Measurements from ENCODE around the gene MRPL52. TPM values are rescaled to one million over a fixed set of nuclear protein-coding genes. Genes with fewer than 3 reads are reported as not detected.
"Not testable (repeated sequence)": the region's sequence is repeated elsewhere in the genome, so short reads cannot be mapped to it uniquely, and the experiment has no call there.

Gene MRPL52
- total RNA-seq: 100 to 1,000 TPM; 247 to 250 (median 249) TPM

- H3K36me3 Mint-ChIP-seq (ENCODE audit: insufficient read depth): peaks cover 11% of the 10 kb centered on the region
- DNase-seq (peak; percentile 86), ATAC-seq (peak; percentile 97)
- H3K4me1 Mint-ChIP-seq (ENCODE audit: low read depth): peaks cover 24% of the 10 kb centered on the region
- peak within 1 kb of the TSS; percentile 93 for H3K4me3 Mint-ChIP-seq
- H3K9me3 Mint-ChIP-seq: no peaks in the 10 kb centered on the region
- no peaks in the 10 kb centered on the region for H3K27me3 Mint-ChIP-seq (ENCODE audit: low read depth)
These were observed at the start of gene MRPL52 for GRCh38 chr14:22829661-22830442. TSS of gene MRPL52 (plus strand) at chr14:22829887. CDS start at chr14:22829913, 26 bp downstream.

- ATAC-seq (no peak), DNase-seq (no peak)
- Mint-ChIP-seq H3K4me3 (no peak overlapping the region), H3K9me3 (no peaks in the 10 kb centered on the region), H3K36me3 (ENCODE audit: insufficient read depth) (no peaks in the 10 kb centered on the region), H3K27me3 (ENCODE audit: low read depth) (peaks cover under 1% of the 10 kb centered on the region), H3K4me1 (ENCODE audit: low read depth) (no peaks in the 10 kb centered on the region)
These were observed 49.5 kb upstream of the MRPL52 start for GRCh38 chr14:22780105-22780679.

- Mint-ChIP-seq H3K4me3 (no peak overlapping the region), H3K27me3 (ENCODE audit: low read depth) (peaks cover 3% of the 10 kb centered on the region), H3K9me3 (no peaks in the 10 kb centered on the region), H3K4me1 (ENCODE audit: low read depth) (no peaks in the 10 kb centered on the region), H3K36me3 (ENCODE audit: insufficient read depth) (no peaks in the 10 kb centered on the region)
- DNase-seq (no peak), ATAC-seq (no peak)
These were observed 48.8 kb upstream of the MRPL52 start for GRCh38 chr14:22780941-22781300.

DNA sequence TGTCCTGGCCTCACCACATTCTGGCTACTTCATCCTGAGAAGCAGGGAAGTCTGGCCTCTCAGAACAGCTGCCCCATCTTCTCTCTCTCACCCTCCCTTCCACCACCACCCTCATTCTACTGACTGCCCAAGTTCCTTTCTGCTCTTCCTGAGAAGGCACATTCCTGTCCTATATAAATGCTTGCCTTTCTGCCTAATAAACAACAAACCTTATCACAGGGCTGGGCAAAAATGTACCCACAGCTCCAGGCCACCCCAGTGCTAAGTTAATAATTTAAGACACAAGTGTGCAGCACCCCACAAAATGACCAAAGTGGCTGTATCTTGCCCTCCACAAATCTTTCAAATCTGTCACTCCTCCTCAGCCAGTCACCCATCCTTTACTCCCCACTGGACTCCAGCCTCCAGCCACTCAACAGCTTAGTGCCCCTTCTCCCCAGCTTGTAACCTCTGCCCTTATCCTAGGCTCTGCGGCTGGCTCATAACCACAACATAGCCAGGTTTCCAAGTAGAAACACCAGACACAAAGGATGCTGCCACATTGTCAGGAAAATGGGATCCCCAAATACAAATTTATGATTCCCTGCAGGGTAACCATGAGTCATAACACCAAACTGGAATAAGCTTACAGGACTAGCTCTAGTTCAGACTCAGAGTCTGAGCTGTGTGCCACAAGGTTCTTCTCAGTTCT is 48.2 kb upstream of the MRPL52 start:
- Mint-ChIP-seq H3K27me3 (ENCODE audit: low read depth) (peaks cover 5% of the 10 kb centered on the region), H3K4me3 (no peak overlapping the region), H3K36me3 (ENCODE audit: insufficient read depth) (no peaks in the 10 kb centered on the region), H3K4me1 (ENCODE audit: low read depth) (no peaks in the 10 kb centered on the region), H3K9me3 (no peaks in the 10 kb centered on the region)
- no peak for DNase-seq
- no peak for ATAC-seq

GRCh38 chr14:22786685-22787084 is 43.0 kb upstream of the MRPL52 start:
- H3K36me3 Mint-ChIP-seq (ENCODE audit: insufficient read depth): no peaks in the 10 kb centered on the region
- no peak for DNase-seq
- H3K9me3 Mint-ChIP-seq: no peaks in the 10 kb centered on the region
- no peak for ATAC-seq
- peaks cover 4% of the 10 kb centered on the region for H3K4me1 Mint-ChIP-seq (ENCODE audit: low read depth)
- H3K27me3 Mint-ChIP-seq (ENCODE audit: low read depth): peaks cover 5% of the 10 kb centered on the region
- H3K4me3 Mint-ChIP-seq: no peak overlapping the region

DNA sequence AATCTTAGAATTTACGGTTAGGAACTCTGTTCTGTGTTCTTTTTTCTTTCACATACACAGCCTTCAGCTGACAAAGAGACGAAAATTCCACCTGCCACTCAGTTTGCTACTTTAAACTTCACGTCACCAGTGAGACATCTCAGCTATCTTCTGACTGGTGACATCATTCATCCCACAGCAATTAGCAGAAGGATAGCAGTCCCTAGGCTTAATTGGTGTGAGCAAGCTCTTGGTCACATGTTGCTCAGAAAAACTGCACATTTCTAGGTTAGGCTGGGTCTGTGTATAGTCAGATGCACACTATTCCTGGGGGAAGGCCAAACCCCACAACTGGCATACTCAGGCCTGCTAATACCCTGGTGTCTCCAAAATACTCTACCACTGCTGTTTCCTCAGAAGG is 38.4 kb upstream of the MRPL52 start:
- no peak for ATAC-seq
- peaks cover 4% of the 10 kb centered on the region for H3K4me1 Mint-ChIP-seq (ENCODE audit: low read depth)

DNA sequence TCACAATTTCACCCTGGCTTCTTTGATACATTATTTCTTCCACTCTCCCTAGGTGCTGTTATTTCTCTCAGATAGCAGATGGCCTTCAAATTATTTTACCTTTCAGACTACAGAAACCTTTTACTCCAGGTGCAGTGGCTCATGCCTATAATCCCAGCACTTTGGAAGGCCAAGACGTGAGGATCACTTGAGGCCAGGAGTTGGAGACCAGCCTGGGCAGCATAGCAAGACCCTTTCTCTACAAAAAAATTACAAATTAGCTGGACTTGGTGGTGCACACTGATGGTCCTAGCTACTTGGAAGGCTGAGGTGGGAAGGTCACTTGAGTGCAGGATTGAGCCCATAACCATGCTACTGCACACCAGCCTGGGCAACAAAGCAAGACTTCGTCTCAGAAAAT is 37.5 kb upstream of the MRPL52 start:
- Mint-ChIP-seq H3K36me3 (ENCODE audit: insufficient read depth) (peaks cover 2% of the 10 kb centered on the region), H3K4me3 (no peak overlapping the region), H3K4me1 (ENCODE audit: low read depth) (peaks cover 4% of the 10 kb centered on the region), H3K27me3 (ENCODE audit: low read depth) (peaks cover 16% of the 10 kb centered on the region), H3K9me3 (no peaks in the 10 kb centered on the region)
- ATAC-seq: no peak
- no peak for DNase-seq

More for the DNA sequence above, 38.4 kb upstream of the MRPL52 start:
- H3K36me3 Mint-ChIP-seq (ENCODE audit: insufficient read depth): peaks cover 2% of the 10 kb centered on the region
- H3K9me3 Mint-ChIP-seq: no peaks in the 10 kb centered on the region
- peaks cover 15% of the 10 kb centered on the region for H3K27me3 Mint-ChIP-seq (ENCODE audit: low read depth)
- no peak for DNase-seq
- no peak overlapping the region for H3K4me3 Mint-ChIP-seq

- not testable (repeated sequence) for ATAC-seq; DNase-seq; H3K4me3 Mint-ChIP-seq; H3K36me3 Mint-ChIP-seq (ENCODE audit: insufficient read depth); H3K9me3 Mint-ChIP-seq; H3K4me1 Mint-ChIP-seq (ENCODE audit: low read depth)
- H3K27me3 Mint-ChIP-seq (ENCODE audit: low read depth): peaks cover 16% of the 10 kb centered on the region
These were observed 36.1 kb upstream of the MRPL52 start for GRCh38 chr14:22793550-22793949.

- no peaks in the 10 kb centered on the region for H3K9me3 Mint-ChIP-seq
- H3K36me3 Mint-ChIP-seq (ENCODE audit: insufficient read depth): peaks cover 2% of the 10 kb centered on the region
- peaks cover 20% of the 10 kb centered on the region for H3K27me3 Mint-ChIP-seq (ENCODE audit: low read depth)
- DNase-seq (no peak), ATAC-seq (no peak)
- H3K4me1 Mint-ChIP-seq (ENCODE audit: low read depth): peaks cover 4% of the 10 kb centered on the region
- no peak overlapping the region for H3K4me3 Mint-ChIP-seq
These were observed 35.7 kb upstream of the MRPL52 start for GRCh38 chr14:22793976-22794375.

DNA sequence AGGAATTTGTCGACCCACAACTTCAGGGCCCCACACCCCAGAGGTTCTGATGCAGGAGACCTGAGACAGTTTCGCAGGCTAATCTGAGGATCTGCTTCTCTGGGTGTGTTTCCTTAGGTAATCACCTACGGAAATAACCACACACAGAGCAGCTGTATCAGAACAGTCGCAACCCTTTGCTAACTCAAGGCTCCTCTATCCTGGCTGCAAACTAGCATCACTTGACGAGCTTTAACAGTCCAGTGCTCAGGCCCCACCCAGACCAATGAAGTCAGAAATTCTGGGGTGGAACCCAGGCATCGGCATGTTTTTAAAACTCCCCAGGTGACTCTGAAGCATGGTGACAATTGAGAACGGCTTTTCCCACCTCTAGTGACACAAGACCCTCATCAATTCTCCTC is 35.1 kb upstream of the MRPL52 start:
- H3K4me3 Mint-ChIP-seq: no peak overlapping the region
- H3K4me1 Mint-ChIP-seq (ENCODE audit: low read depth): peaks cover 4% of the 10 kb centered on the region
- no peak for ATAC-seq
- DNase-seq: no peak
- H3K27me3 Mint-ChIP-seq (ENCODE audit: low read depth): peaks cover 23% of the 10 kb centered on the region
- H3K9me3 Mint-ChIP-seq: no peaks in the 10 kb centered on the region
- peaks cover 2% of the 10 kb centered on the region for H3K36me3 Mint-ChIP-seq (ENCODE audit: insufficient read depth)

- Mint-ChIP-seq H3K4me1 (ENCODE audit: low read depth) (no peaks in the 10 kb centered on the region), H3K36me3 (ENCODE audit: insufficient read depth) (peaks cover 2% of the 10 kb centered on the region)
- ATAC-seq: no peak
These were observed 33.5 kb upstream of the MRPL52 start for GRCh38 chr14:22796087-22796707.

DNA sequence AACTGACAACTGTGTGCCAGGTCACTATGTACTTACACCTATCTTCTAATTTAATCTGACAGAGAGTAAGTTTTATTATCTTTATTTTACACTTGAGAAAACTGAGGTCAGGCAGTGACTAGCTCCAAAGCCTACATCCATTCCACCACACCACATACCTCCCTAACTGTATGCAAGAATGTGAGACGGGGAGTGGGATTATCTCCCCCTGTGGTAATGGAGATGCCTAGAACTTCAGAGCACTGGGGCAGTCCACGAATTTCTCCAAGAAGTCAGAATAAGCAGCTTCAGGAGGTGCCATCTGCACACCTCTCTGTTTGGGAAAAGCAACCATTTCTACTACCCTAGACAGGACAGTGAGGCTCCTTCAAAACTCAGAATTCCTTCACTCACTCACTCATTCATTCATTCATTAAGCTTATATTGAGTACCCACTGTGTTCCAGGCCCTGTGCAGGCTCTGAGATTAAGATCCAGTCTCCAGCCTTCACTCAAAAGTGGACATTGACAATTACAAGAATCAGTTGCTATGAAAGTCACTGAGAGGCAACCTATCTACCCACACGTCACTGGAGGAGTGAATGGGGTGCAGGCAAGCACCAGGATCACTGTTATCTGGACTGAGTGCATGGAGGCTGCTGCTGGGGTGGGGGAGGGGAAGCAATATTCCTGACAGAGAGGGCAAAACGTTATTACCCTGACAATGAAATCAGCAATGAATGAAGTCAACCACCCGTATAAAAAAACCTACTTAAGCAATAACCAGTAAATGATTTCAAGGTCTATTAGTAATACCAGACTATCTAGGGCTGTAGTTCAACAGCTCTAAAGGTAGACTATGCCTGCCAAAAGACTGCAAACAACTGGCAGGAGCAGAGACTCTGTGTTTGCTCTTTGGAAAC is 32.4 kb upstream of the MRPL52 start:
- peaks cover 38% of the 10 kb centered on the region for H3K27me3 Mint-ChIP-seq (ENCODE audit: low read depth)
- ATAC-seq: no peak

More at GRCh38 chr14:22796087-22796707, 33.5 kb upstream of the MRPL52 start:
- DNase-seq: no peak
- H3K27me3 Mint-ChIP-seq (ENCODE audit: low read depth): peaks cover 36% of the 10 kb centered on the region
- H3K4me3 Mint-ChIP-seq: no peak overlapping the region
- H3K9me3 Mint-ChIP-seq: no peaks in the 10 kb centered on the region

DNA sequence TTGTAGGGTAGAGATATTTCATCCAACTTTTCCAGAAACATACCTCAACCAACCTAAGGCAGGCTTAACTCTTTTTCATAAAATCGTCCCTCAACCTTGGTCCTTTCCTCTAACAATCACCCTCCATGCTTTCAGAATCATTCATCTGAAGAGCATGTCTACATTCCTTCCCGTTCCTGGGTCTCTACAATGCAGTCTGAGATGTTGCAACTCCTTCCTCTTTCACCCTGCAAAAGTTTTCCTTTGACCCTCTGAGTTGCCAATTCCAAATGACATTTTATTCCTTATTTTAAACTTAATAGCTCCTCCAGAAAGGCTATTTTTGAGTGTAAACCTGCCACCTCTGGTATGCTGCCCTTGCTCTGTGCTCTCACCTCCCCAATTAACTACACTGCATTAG is 31.2 kb upstream of the MRPL52 start:
- Mint-ChIP-seq H3K4me3 (no peak overlapping the region), H3K36me3 (ENCODE audit: insufficient read depth) (peaks cover 2% of the 10 kb centered on the region), H3K4me1 (ENCODE audit: low read depth) (no peaks in the 10 kb centered on the region), H3K27me3 (ENCODE audit: low read depth) (peaks cover 43% of the 10 kb centered on the region), H3K9me3 (no peaks in the 10 kb centered on the region)
- DNase-seq (no peak), ATAC-seq (no peak)

More for the DNA sequence above, 32.4 kb upstream of the MRPL52 start:
- H3K4me1 Mint-ChIP-seq (ENCODE audit: low read depth): no peaks in the 10 kb centered on the region
- DNase-seq: no peak
- no peak overlapping the region for H3K4me3 Mint-ChIP-seq
- peaks cover 2% of the 10 kb centered on the region for H3K36me3 Mint-ChIP-seq (ENCODE audit: insufficient read depth)
- H3K9me3 Mint-ChIP-seq: no peaks in the 10 kb centered on the region
